ENCODE results near the gene TMTC2.

GRCh38 chr12:82981150-82981549 is 294.4 kb downstream of the TMTC2 start:
- no peak for TF ChIP-seq GATA2 (IDR thresholded peaks at IDR 0.05; ENCODE audit: low read depth, low read length)
- TF ChIP-seq GATA3 (IDR thresholded peaks at IDR 0.05; ENCODE audit: low read depth, low read length): no peak
